DOHH2 (cell line): ENCODE results near the gene LRMDA.

Source experiments
- H3F3A ChIP-seq: fragments of 200-600 bp; sonication (generic), shearing (Covaris generic); 2 replicates; pipeline ENCODE4 v1.6.0; 2016; ENCODE audit warnings: antibody characterized with exemption, mild to moderate bottlenecking; ENCODE audit not compliant: control insufficient read depth, insufficient read depth
- H3K27ac ChIP-seq: fragments of 200-600 bp; sonication (generic); 2 replicates; pipeline ENCODE4 v1.5.1; 2014; ENCODE audit warnings: low read depth, mild to moderate bottlenecking, low read length, moderate library complexity
- H3K27me3 ChIP-seq: fragments of 200-600 bp; sonication (generic); 2 replicates; pipeline ENCODE4 v1.6.1; 2014; ENCODE audit warnings: mild to moderate bottlenecking, low read length, mixed read lengths; ENCODE audit not compliant: control insufficient read depth
- H3K36me3 ChIP-seq: fragments of 200-600 bp; sonication (generic); 2 replicates; pipeline ENCODE4 v1.6.1; 2014; ENCODE audit warnings: mild to moderate bottlenecking, low read length, moderate library complexity, mixed read lengths; ENCODE audit not compliant: control insufficient read depth
- H3K4me1 ChIP-seq: fragments of 200-600 bp; sonication (generic); 2 replicates; pipeline ENCODE4 v1.6.1; 2014; ENCODE audit warnings: mild to moderate bottlenecking, low read length, mixed read lengths; ENCODE audit not compliant: control insufficient read depth
- H3K4me2 ChIP-seq: fragments of 200-600 bp; sonication (generic); 2 replicates; pipeline ENCODE4 v1.6.0; 2014; ENCODE audit warnings: mild to moderate bottlenecking, low read length, moderate library complexity
- H3K4me3 ChIP-seq: fragments of 200-600 bp; sonication (generic); 2 replicates; pipeline ENCODE4 v1.5.1; 2014; ENCODE audit warnings: mild to moderate bottlenecking, low read length, mixed read lengths
- H3K79me2 ChIP-seq: fragments of 200-600 bp; sonication (generic); 2 replicates; pipeline ENCODE4 v1.6.1; 2014; ENCODE audit warnings: mild to moderate bottlenecking, low read length, mixed read lengths; ENCODE audit not compliant: control insufficient read depth
- H3K9me2 ChIP-seq: fragments of 200-600 bp; sonication (generic); replicated peaks from 2 replicates; pipeline ENCODE4 v1.6.1; 2014; ENCODE audit warnings: mild to moderate bottlenecking, low read length, mixed read lengths; ENCODE audit not compliant: control insufficient read depth
- H3K9me3 ChIP-seq: fragments of 200-600 bp; sonication (generic); 2 replicates; pipeline ENCODE4 v1.6.1; 2014; ENCODE audit warnings: antibody characterized with exemption, low read length, mixed read lengths; ENCODE audit not compliant: control insufficient read depth, insufficient read depth
- H4K20me1 ChIP-seq: fragments of 200-600 bp; sonication (generic); 2 replicates; pipeline ENCODE4 v1.6.0; 2014; ENCODE audit warnings: low read depth, mild to moderate bottlenecking, antibody characterized with exemption, low read length, moderate library complexity; ENCODE audit not compliant: control insufficient read depth, insufficient read depth
- CTCF ChIP-seq: fragments of 200-600 bp; sonication (generic); IDR thresholded peaks from one replicate; pipeline ENCODE4 v1.5.1; 2014; ENCODE audit warnings: antibody characterized with exemption, mild to moderate bottlenecking, low read depth, low read length; ENCODE audit not compliant: poor library complexity, severe bottlenecking
- EZH2phosphoT487 ChIP-seq: fragments of 200-600 bp; sonication (generic); IDR thresholded peaks from 2 replicates; pipeline ENCODE4 v1.6.1; 2017; ENCODE audit warnings: borderline replicate concordance, mild to moderate bottlenecking, antibody characterized with exemption, low read length, moderate library complexity, mixed read lengths

LRMDA gene

GRCh38 chr10:75911426-75911825, 480.0 kb downstream of the LRMDA start:
- Histone ChIP-seq H3K4me2 (no peak overlapping the region), H3K9me2 (no peaks in the 10 kb centered on the region), H3K4me3 (no peak overlapping the region), H4K20me1 (no peaks in the 10 kb centered on the region), H3F3A (no peaks in the 10 kb centered on the region), H3K4me1 (no peaks in the 10 kb centered on the region), H3K36me3 (no peaks in the 10 kb centered on the region), H3K79me2 (no peaks in the 10 kb centered on the region), H3K27me3 (no peaks in the 10 kb centered on the region), H3K9me3 (no peaks in the 10 kb centered on the region), H3K27ac (no peak overlapping the region)
- TF ChIP-seq EZH2phosphoT487 (no peak), CTCF (no peak)

GRCh38 chr10:75916906-75917305, 485.5 kb downstream of the LRMDA start:
- Histone ChIP-seq H3K27ac (no peak overlapping the region), H3K36me3 (no peaks in the 10 kb centered on the region), H3K4me2 (no peak overlapping the region), H3K79me2 (no peaks in the 10 kb centered on the region), H3K4me3 (no peak overlapping the region), H3K4me1 (no peaks in the 10 kb centered on the region), H3K9me3 (no peaks in the 10 kb centered on the region), H3F3A (no peaks in the 10 kb centered on the region), H4K20me1 (no peaks in the 10 kb centered on the region), H3K27me3 (no peaks in the 10 kb centered on the region), H3K9me2 (no peaks in the 10 kb centered on the region)
- TF ChIP-seq CTCF (no peak), EZH2phosphoT487 (no peak)

- Histone ChIP-seq H3K27ac (no peak overlapping the region), H3K9me2 (no peaks in the 10 kb centered on the region), H3K4me2 (no peak overlapping the region), H3K4me1 (no peaks in the 10 kb centered on the region), H3F3A (no peaks in the 10 kb centered on the region), H3K4me3 (no peak overlapping the region), H3K79me2 (no peaks in the 10 kb centered on the region), H4K20me1 (no peaks in the 10 kb centered on the region), H3K9me3 (no peaks in the 10 kb centered on the region), H3K27me3 (no peaks in the 10 kb centered on the region), H3K36me3 (no peaks in the 10 kb centered on the region)
- TF ChIP-seq CTCF (no peak), EZH2phosphoT487 (no peak)
Observed at GRCh38 chr10:75919913-75920312, 488.5 kb downstream of the LRMDA start.

- Histone ChIP-seq H3K27ac (no peak overlapping the region), H3K9me2 (no peaks in the 10 kb centered on the region), H3K4me3 (no peak overlapping the region), H3K36me3 (no peaks in the 10 kb centered on the region), H4K20me1 (no peaks in the 10 kb centered on the region), H3K27me3 (no peaks in the 10 kb centered on the region), H3F3A (no peaks in the 10 kb centered on the region), H3K4me1 (no peaks in the 10 kb centered on the region), H3K79me2 (no peaks in the 10 kb centered on the region), H3K9me3 (no peaks in the 10 kb centered on the region), H3K4me2 (no peak overlapping the region)
- no peak for TF ChIP-seq CTCF
- no peak for TF ChIP-seq EZH2phosphoT487
Observed at GRCh38 chr10:75922435-75922834, 491.0 kb downstream of the LRMDA start.
